ENCODE data around the gene ACTR3C. TPM values are rescaled to one million over a fixed set of nuclear protein-coding genes. Genes with fewer than 3 reads are reported as not detected.

ACTR3C gene
- total RNA-seq, 1 donor from 2014 or later: 7.3 TPM

- DNase-seq: no peak
Observed at GRCh38 chr7:150358988-150359621, 35.8 kb upstream of the ACTR3C start.

GRCh38 chr7:150358433-150358832 is 35.1 kb upstream of the ACTR3C start:
- DNase-seq: no peak

GRCh38 chr7:150357771-150358427 is 34.6 kb upstream of the ACTR3C start:
- no peak for DNase-seq

GRCh38 chr7:150357270-150357669 is 33.9 kb upstream of the ACTR3C start:
- no peak for DNase-seq

- DNase-seq: no peak
Observed at GRCh38 chr7:150356265-150356897, 33.0 kb upstream of the ACTR3C start.

- DNase-seq: no peak
Observed at GRCh38 chr7:150355666-150356059, 32.3 kb upstream of the ACTR3C start.

GRCh38 chr7:150351587-150352194 is 28.3 kb upstream of the ACTR3C start:
- no peak for DNase-seq

- DNase-seq: no peak
Observed at GRCh38 chr7:150346922-150347321, 23.6 kb upstream of the ACTR3C start.

- no peak for DNase-seq
Observed at GRCh38 chr7:150345012-150345411, 21.7 kb upstream of the ACTR3C start.

GRCh38 chr7:150344299-150344698 is 21.0 kb upstream of the ACTR3C start:
- no peak for DNase-seq

GRCh38 chr7:150343225-150343624 is 19.9 kb upstream of the ACTR3C start:
- no peak for DNase-seq

- DNase-seq: no peak
Observed at GRCh38 chr7:150342121-150342408, 18.7 kb upstream of the ACTR3C start.

GRCh38 chr7:150341263-150342120 is 18.1 kb upstream of the ACTR3C start, which contains the start of gene RARRES2:
Gene RARRES2, minus strand, starts transcription at chr7:150341629. Its CDS starts 1,020 bp downstream, at chr7:150340609.
- no peak for DNase-seq

GRCh38 chr7:150340875-150341262 is 17.5 kb upstream of the ACTR3C start:
- no peak for DNase-seq

GRCh38 chr7:150340024-150340749 is 16.8 kb upstream of the ACTR3C start:
- no peak for DNase-seq

GRCh38 chr7:150339409-150339809 is 16.1 kb upstream of the ACTR3C start:
- no peak for DNase-seq

- DNase-seq: no peak
Observed at GRCh38 chr7:150338166-150338829, 15.0 kb upstream of the ACTR3C start.

- DNase-seq: no peak
Observed at GRCh38 chr7:150337659-150338081, 14.3 kb upstream of the ACTR3C start.

GRCh38 chr7:150337179-150337578 is 13.8 kb upstream of the ACTR3C start:
- DNase-seq: no peak

GRCh38 chr7:150336746-150337145 is 13.4 kb upstream of the ACTR3C start:
- DNase-seq: no peak

- no peak for DNase-seq
Observed at GRCh38 chr7:150335774-150336112, 12.4 kb upstream of the ACTR3C start.

All from occipital lobe (tissue), 2 donors.